CD4-positive, alpha-beta T cell (primary cell): Measurements from ENCODE around the gene CYP3A4. TPM values are rescaled to one million over a fixed set of nuclear protein-coding genes. Genes with fewer than 3 reads are reported as not detected.
"Not testable (repeated sequence)": the region's sequence is repeated elsewhere in the genome, so short reads cannot be mapped to it uniquely, and the experiment has no call there.

Source experiments
- ATAC-seq: fragments of 200-7000 bp; cut with Tn5 transposase; one replicate; pipeline ENCODE4 v1.10.0; 2022; ENCODE audit warnings: mild to moderate bottlenecking; ENCODE audit not compliant: poor library complexity
- CTCF ChIA-PET: fragments of 350-600 bp; sonication (Branson Sonifier 250); formaldehyde crosslinking; loops from one replicate; lab custom pipeline; 2021; ENCODE audit warnings: antibody characterized with exemption, inconsistent platforms; lab: Charles Lee
- POLR2A ChIA-PET: fragments of 350-600 bp; sonication (Branson Sonifier 250); formaldehyde crosslinking; loops from one replicate; lab custom pipeline; 2021; ENCODE audit warnings: antibody characterized with exemption, inconsistent platforms; lab: Charles Lee
- DNase-seq, 14 experiments: peaks; one replicate each; pipeline ENCODE4 v3.0.0-alpha.2; 2013 to 2020; ENCODE audit warnings: mixed read lengths in 2 of 14
- H3K27ac ChIP-seq, 2 donors: one replicate each; pipeline versions ENCODE4 v1.5.1 to v1.7.0; 2013; ENCODE audit warnings: low read length in 2 of 2, low read depth in 1 of 2, mild to moderate bottlenecking in 1 of 2
- H3K27me3 ChIP-seq, 2 experiments: 1 replicate in 1 of 2; 2 replicates in 1 of 2; pipeline versions ENCODE4 v1.6.1 to v1.7.0; 2013; ENCODE audit warnings: low read length in 2 of 2, control low read depth in 1 of 2, mild to moderate bottlenecking in 1 of 2, moderate library complexity in 1 of 2; ENCODE audit not compliant: insufficient read depth in 2 of 2, control insufficient read depth in 1 of 2
- H3K36me3 ChIP-seq: one replicate; pipeline ENCODE4 v1.6.1; 2013; ENCODE audit warnings: low read length, control low read depth; ENCODE audit not compliant: insufficient read depth
- H3K4me1 ChIP-seq: one replicate; pipeline ENCODE4 v1.6.1; 2013; ENCODE audit warnings: low read length, control low read depth; ENCODE audit not compliant: insufficient read depth
- H3K4me3 ChIP-seq: one replicate; pipeline ENCODE4 v1.5.1; 2013; ENCODE audit warnings: mild to moderate bottlenecking, low read length, moderate library complexity
- H3K9me3 ChIP-seq, 2 experiments: 1 replicate in 1 of 2; 2 replicates in 1 of 2; pipeline versions ENCODE4 v1.6.1 to v1.7.0; 2013; ENCODE audit warnings: low read length in 2 of 2, mild to moderate bottlenecking in 2 of 2, control low read depth in 1 of 2, moderate library complexity in 1 of 2; ENCODE audit not compliant: control insufficient read depth in 1 of 2, insufficient read depth in 1 of 2
- H3K27ac Mint-ChIP-seq: one replicate; pipeline ENCODE4 v1.8.0; 2020; ENCODE audit warnings: mixed read lengths
- H3K27me3 Mint-ChIP-seq: one replicate; pipeline ENCODE4 v1.8.0; 2021; ENCODE audit warnings: mixed read lengths
- H3K36me3 Mint-ChIP-seq: one replicate; pipeline ENCODE4 v1.8.0; 2021; ENCODE audit warnings: low read depth, mixed read lengths
- H3K4me1 Mint-ChIP-seq: one replicate; pipeline ENCODE4 v1.8.0; 2021; ENCODE audit warnings: low read depth, mixed read lengths
- H3K4me3 Mint-ChIP-seq: one replicate; pipeline ENCODE4 v1.8.0; 2020; ENCODE audit warnings: mild to moderate bottlenecking, mixed read lengths
- H3K9me3 Mint-ChIP-seq: one replicate; pipeline ENCODE4 v1.8.0; 2020; ENCODE audit warnings: mixed read lengths
- CTCF ChIP-seq: fragments of 200-600 bp; IDR thresholded peaks from one replicate; pipeline ENCODE4 v1.8.0; 2022; ENCODE audit warnings: antibody characterized with exemption, mild to moderate bottlenecking
- intact Hi-C, 2 experiments: fragments of 100-400 bp; cut with DNase I in 1 of 2; cut with micrococcal nuclease in 1 of 2; formaldehyde crosslinking; loops; one replicate each; pipeline versions ENCODE4 v1.15.1 to v1.9.0; 2023 to 2025; cut with DNase I, micrococcal nuclease
- total RNA-seq, 174 experiments: library from RNA in 2 of 174; stranded (reverse) in 2 of 174; gene quantifications; one replicate each; pipeline ENCODE4 v1.2.3 and lab custom pipeline; 2021 to 2026

Gene CYP3A4
- total RNA-seq, 2 experiments from 2014 or later, result not detected

- Mint-ChIP-seq H3K9me3 (peaks cover 1% of the 10 kb centered on the region), H3K27ac (no peak overlapping the region), H3K27me3 (peaks cover 56% of the 10 kb centered on the region), H3K4me1 (no peaks in the 10 kb centered on the region), H3K4me3 (no peak overlapping the region), H3K36me3 (no peaks in the 10 kb centered on the region)
- peaks cover 0 to 5% of the 10 kb centered on the region in 2 experiments for H3K9me3 ChIP-seq
- no peaks in the 10 kb centered on the region for H3K36me3 ChIP-seq
- no peak for TF ChIP-seq CTCF
- POLR2A ChIA-PET, result no interaction called here
- CTCF ChIA-PET, result no interaction called here
- ATAC-seq, result no peak
- H3K27me3 ChIP-seq, result peaks cover 2 to 10% of the 10 kb centered on the region in 2 experiments
- H3K4me3 ChIP-seq, result no peak overlapping the region
- H3K27ac ChIP-seq, result no peak overlapping the region
- H3K4me1 ChIP-seq, result no peaks in the 10 kb centered on the region
- intact Hi-C loops, result no loop called here
- DNase-seq, result no peak
These were observed 23.0 kb upstream of the CYP3A4 start for GRCh38 chr7:99806839-99807478.

- H3K27ac Mint-ChIP-seq, result no peak overlapping the region
- Histone ChIP-seq H3K9me3 (peaks cover 0 to 5% of the 10 kb centered on the region in 2 experiments), H3K27ac (no peak overlapping the region), H3K4me3 (no peak overlapping the region), H3K4me1 (no peaks in the 10 kb centered on the region), H3K36me3 (no peaks in the 10 kb centered on the region), H3K27me3 (peaks cover 2 to 10% of the 10 kb centered on the region in 2 experiments)
- DNase-seq (no peak), ATAC-seq (no peak)
- ChIA-PET POLR2A (no interaction called here), CTCF (no interaction called here)
- intact Hi-C loops, result no loop called here
- no peak overlapping the region for H3K4me3 Mint-ChIP-seq
- peaks cover 1% of the 10 kb centered on the region for H3K9me3 Mint-ChIP-seq
- no peak for TF ChIP-seq CTCF
- H3K4me1 Mint-ChIP-seq, result no peaks in the 10 kb centered on the region
- H3K36me3 Mint-ChIP-seq, result no peaks in the 10 kb centered on the region
- H3K27me3 Mint-ChIP-seq, result peaks cover 63% of the 10 kb centered on the region
These were observed 21.7 kb upstream of the CYP3A4 start for GRCh38 chr7:99805641-99806040.

GRCh38 chr7:99803118-99803517 lies 19.1 kb upstream of the CYP3A4 start:
- CTCF ChIA-PET, H3K4me3 ChIP-seq, H3K27ac ChIP-seq, H3K27ac Mint-ChIP-seq, H3K9me3 ChIP-seq, H3K9me3 Mint-ChIP-seq, intact Hi-C loops, H3K36me3 ChIP-seq, H3K36me3 Mint-ChIP-seq, ATAC-seq, H3K4me1 ChIP-seq, H3K4me3 Mint-ChIP-seq, DNase-seq, H3K27me3 ChIP-seq, POLR2A ChIA-PET, H3K4me1 Mint-ChIP-seq: not testable (repeated sequence)
- peaks cover 58% of the 10 kb centered on the region for H3K27me3 Mint-ChIP-seq

GRCh38 chr7:99801407-99801806 lies 17.4 kb upstream of the CYP3A4 start:
- H3K36me3 ChIP-seq, CTCF ChIA-PET, H3K4me1 Mint-ChIP-seq, H3K9me3 ChIP-seq, DNase-seq, ATAC-seq, POLR2A ChIA-PET, intact Hi-C loops, H3K27ac ChIP-seq, H3K27me3 ChIP-seq, H3K9me3 Mint-ChIP-seq, H3K27ac Mint-ChIP-seq, H3K4me3 ChIP-seq, H3K36me3 Mint-ChIP-seq, H3K4me3 Mint-ChIP-seq, H3K4me1 ChIP-seq: not testable (repeated sequence)
- peaks cover 41% of the 10 kb centered on the region for H3K27me3 Mint-ChIP-seq
